T-cell (primary cell): ENCODE results near the gene UNC93A. TPM values are rescaled to one million over a fixed set of nuclear protein-coding genes. Genes with fewer than 3 reads are reported as not detected.
"Not testable (repeated sequence)": the region's sequence is repeated elsewhere in the genome, so short reads cannot be mapped to it uniquely, and the experiment has no call there.

Experiments used
- ATAC-seq, 4 experiments: fragments of 200-7000 bp in 3 of 4; fragments of 150-1000 bp in 1 of 4; cut with Tn5 transposase; replicated peaks in 1 of 4; 1 replicate in 3 of 4; 2 replicates in 1 of 4; pipeline ENCODE4 v1.10.0; 2021; ENCODE audit warnings: moderate library complexity in 3 of 4, mild to moderate bottlenecking in 2 of 4, moderate number of reproducible peaks in 1 of 4
- CTCF ChIA-PET, 2 donors: fragments of 300-600 bp; sonication (Branson Sonifier 250); formaldehyde crosslinking; loops; one replicate each; lab custom pipeline; 2022; ENCODE audit warnings: antibody characterized with exemption in 2 of 2; lab: Charles Lee
- POLR2A ChIA-PET, 2 donors: fragments of 300-600 bp; sonication (Branson Sonifier 250); formaldehyde crosslinking; loops; one replicate each; lab custom pipeline; 2022; ENCODE audit warnings: antibody characterized with exemption in 2 of 2; lab: Charles Lee
- DNase-seq, 35 experiments: peaks; one replicate each; pipeline versions ENCODE4 v3.0.0 to v3.0.0-alpha.2; 2013 to 2023
- H3K27ac ChIP-seq: one replicate; pipeline ENCODE4 v1.5.1; 2013; ENCODE audit warnings: low read length
- H3K27me3 ChIP-seq, 2 experiments: replicated peaks in 1 of 2; 1 replicate in 1 of 2; 2 replicates in 1 of 2; pipeline versions ENCODE4 v1.6.1 to v1.7.0; 2013; ENCODE audit warnings: low read length in 1 of 2, mixed read lengths in 1 of 2; ENCODE audit not compliant: control insufficient read depth in 2 of 2, insufficient read depth in 2 of 2; ENCODE audit errors: extremely low read depth in 1 of 2
- H3K36me3 ChIP-seq, 2 donors: 1 replicate in 1 of 2; 2 replicates in 1 of 2; pipeline versions ENCODE4 v1.6.1 to v1.7.0; 2013; ENCODE audit warnings: low read length in 1 of 2; ENCODE audit not compliant: control insufficient read depth in 2 of 2, insufficient read depth in 1 of 2; ENCODE audit errors: extremely low read depth in 1 of 2
- H3K4me1 ChIP-seq, 2 experiments: 1 replicate in 1 of 2; 2 replicates in 1 of 2; pipeline versions ENCODE4 v1.6.1 to v1.7.0; 2013; ENCODE audit warnings: low read length in 2 of 2, mixed read lengths in 1 of 2; ENCODE audit not compliant: insufficient read depth in 2 of 2, control insufficient read depth in 1 of 2; ENCODE audit errors: extremely low read depth in 1 of 2
- H3K4me3 ChIP-seq, 2 donors: 1 replicate in 1 of 2; 2 replicates in 1 of 2; pipeline versions ENCODE4 v1.5.1 to v1.7.0; 2013; ENCODE audit warnings: mild to moderate bottlenecking in 2 of 2, low read length in 1 of 2, moderate library complexity in 1 of 2; ENCODE audit not compliant: control insufficient read depth in 1 of 2; ENCODE audit errors: extremely low read depth in 1 of 2
- H3K9me3 ChIP-seq: 2 replicates; pipeline ENCODE4 v1.7.0; 2013
- H3K27ac Mint-ChIP-seq, 2 donors: one replicate each; pipeline ENCODE4 v1.8.0; 2020 to 2021; ENCODE audit warnings: mild to moderate bottlenecking in 2 of 2, mixed read lengths in 2 of 2
- H3K27me3 Mint-ChIP-seq, 2 donors: one replicate each; pipeline ENCODE4 v1.8.0; 2021 to 2022; ENCODE audit warnings: mixed read lengths in 2 of 2
- H3K36me3 Mint-ChIP-seq: one replicate; pipeline ENCODE4 v1.8.0; 2021; ENCODE audit warnings: mixed read lengths
- H3K4me1 Mint-ChIP-seq, 3 donors: one replicate each; pipeline ENCODE4 v1.8.0; 2020 to 2022; ENCODE audit warnings: mixed read lengths in 3 of 3, mild to moderate bottlenecking in 1 of 3
- H3K4me3 Mint-ChIP-seq, 3 donors: one replicate each; pipeline ENCODE4 v1.8.0; 2020 to 2022; ENCODE audit warnings: mild to moderate bottlenecking in 3 of 3, mixed read lengths in 3 of 3, moderate library complexity in 3 of 3
- H3K9me3 Mint-ChIP-seq, 3 donors: one replicate each; pipeline ENCODE4 v1.8.0; 2020 to 2022; ENCODE audit warnings: mixed read lengths in 3 of 3
- WGBS: methylation state at CpG from one replicate; pipeline ENCODE4 v1.1.5; 2013; ENCODE audit warnings: missing lambda C conversion rate; ENCODE audit not compliant: insufficient coverage; 5-methylcytosine and 5-hydroxymethylcytosine counted together
- total RNA-seq, 35 experiments: library from RNA in 6 of 35; stranded (reverse) in 6 of 35; fragments of 120-200 nt in 1 of 35; gene quantifications; one replicate each; pipeline versions ENCODE4 v1.2.1 to v1.2.4 and lab custom pipeline; 2013 to 2026

Gene UNC93A
- total RNA-seq, 5 donors from 2014 or later (not counting 1 experiment from before 2014, with no cell fraction given), result not detected

GRCh38 chr6:167350275-167350696 is 59.2 kb downstream of the UNC93A start:
- H3K4me1 ChIP-seq, result peaks cover 0 to 20% of the 10 kb centered on the region in 2 experiments
- POLR2A ChIA-PET, result no interaction called here
- H3K27me3 ChIP-seq, result peaks cover 0 to 12% of the 10 kb centered on the region in 2 experiments
- ATAC-seq (peak in 1 of 4 experiments; percentile 21), DNase-seq (peak in 2 of 35 experiments; percentile 5 to 43)
- no peaks in the 10 kb centered on the region for H3K36me3 Mint-ChIP-seq
- 3% methylated on average over 14 of the region's 22 CpGs for WGBS
- peak overlapping the region; percentile 86 to 92 (median 89) for H3K4me3 Mint-ChIP-seq
- peak overlapping the region; percentile 53 to 95 for H3K27ac Mint-ChIP-seq
- H3K4me3 ChIP-seq, result peak overlapping the region; percentile 60 to 78
- CTCF ChIA-PET, result no interaction called here
- no peaks in the 10 kb centered on the region for H3K9me3 ChIP-seq
- H3K27ac ChIP-seq, result no peak overlapping the region
- H3K36me3 ChIP-seq, result no peaks in the 10 kb centered on the region
- peaks cover 14 to 22% (median 18%) of the 10 kb centered on the region in 3 donors for H3K4me1 Mint-ChIP-seq
- H3K27me3 Mint-ChIP-seq, result peaks cover 2 to 5% of the 10 kb centered on the region in 2 donors
- H3K9me3 Mint-ChIP-seq, result no peaks in the 10 kb centered on the region

GRCh38 chr6:167350731-167351655 is 59.9 kb downstream of the UNC93A start:
- Histone ChIP-seq H3K4me3 (peak overlapping the region; percentile 60 to 78), H3K9me3 (no peaks in the 10 kb centered on the region), H3K4me1 (peaks cover 0 to 20% of the 10 kb centered on the region in 2 experiments), H3K36me3 (no peaks in the 10 kb centered on the region), H3K27me3 (peaks cover 0 to 14% of the 10 kb centered on the region in 2 experiments), H3K27ac (peak overlapping the region; percentile 36)
- Mint-ChIP-seq H3K4me3 (peak overlapping the region; percentile 86 to 92 (median 89)), H3K36me3 (no peaks in the 10 kb centered on the region), H3K9me3 (no peaks in the 10 kb centered on the region), H3K27me3 (peaks cover 5% of the 10 kb centered on the region in 2 donors), H3K4me1 (peaks cover 14 to 22% (median 18%) of the 10 kb centered on the region in 3 donors), H3K27ac (peak overlapping the region; percentile 84 to 95)
- ChIA-PET POLR2A (no interaction called here), CTCF (interaction anchor here (0.6 to 1.7 kb wide), 13 partner anchors 47 to 1301 kb away, joined by 3 to 8 read pairs (median 5); partner anchors contain the start of gene CCR6 (in 1 of the 2))
- WGBS, result 1% methylated on average over 56 of the region's 62 CpGs
- ATAC-seq, result peak; percentile 79 to 84 (median 82)
- DNase-seq, result peak; percentile 37 to 88 (median 72)

DNA sequence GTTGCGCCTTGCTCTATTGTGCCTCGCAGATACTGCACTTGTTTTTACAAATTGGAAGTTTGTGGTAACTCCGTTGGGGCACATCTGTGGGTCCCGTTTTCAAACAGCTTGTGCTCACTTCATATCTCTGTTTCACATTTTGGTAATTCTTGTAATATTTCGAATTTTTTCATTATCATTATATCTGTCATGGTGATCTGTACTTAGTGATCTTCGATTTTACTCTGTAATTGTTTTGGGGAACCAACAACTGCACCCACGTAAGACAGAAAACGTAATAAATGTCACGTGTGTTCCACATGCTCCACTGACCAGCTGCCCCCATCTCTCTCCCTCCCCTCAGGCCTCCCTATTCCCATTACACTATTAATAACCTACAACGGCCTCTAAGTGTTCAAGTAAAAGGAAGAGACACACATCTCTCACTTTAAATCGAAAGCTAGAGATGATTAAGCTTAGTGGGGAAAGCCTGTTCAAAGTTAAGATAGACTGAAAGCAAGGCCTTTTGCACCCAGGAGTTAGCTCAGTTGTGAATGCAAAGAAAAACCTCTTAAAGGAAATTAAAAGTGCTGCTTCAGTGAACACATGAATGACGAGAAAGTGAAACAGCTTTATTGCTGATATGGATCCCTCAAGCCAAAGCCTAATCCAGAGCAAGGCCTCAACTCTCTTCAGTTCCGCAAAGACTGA is 60.7 kb downstream of the UNC93A start:
- CTCF ChIA-PET, result interaction anchor here in 1 of 2 donors (0.6 to 1.7 kb wide), 4 partner anchors 141 to 822 kb away, joined by 4 to 6 read pairs (median 4); partner anchors contain the start of gene CCR6
- 15% methylated on average over 4 of the region's 13 CpGs for WGBS

DNA sequence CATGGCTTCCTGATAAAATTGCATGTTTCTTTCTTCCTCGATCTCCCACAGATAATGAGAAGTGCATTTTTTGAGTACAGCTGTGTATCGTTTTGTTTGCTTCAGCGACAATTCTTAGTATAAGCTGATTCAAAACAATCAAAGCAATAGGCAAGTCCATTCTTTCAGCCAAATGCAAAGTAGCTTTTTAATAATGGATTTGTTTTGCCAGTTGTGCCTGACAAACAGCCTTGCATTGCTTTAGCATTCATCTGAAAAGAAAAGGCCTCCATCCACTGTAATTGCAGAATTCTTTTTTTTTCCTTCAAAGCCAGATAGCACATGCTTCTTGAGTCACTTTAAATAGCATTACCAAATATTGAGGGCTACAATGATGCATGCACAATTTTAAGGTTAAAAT is 65.8 kb downstream of the UNC93A start:
- H3K9me3 ChIP-seq, result no peaks in the 10 kb centered on the region
- peaks cover 4 to 10% of the 10 kb centered on the region in 2 donors for H3K27me3 Mint-ChIP-seq
- H3K4me3 ChIP-seq, result no peak overlapping the region
- H3K4me1 ChIP-seq, result peaks cover 0 to under 1% of the 10 kb centered on the region in 2 experiments
- no peaks in the 10 kb centered on the region for H3K9me3 Mint-ChIP-seq
- H3K4me1 Mint-ChIP-seq, result peaks cover under 1 to 2% (median 2%) of the 10 kb centered on the region in 3 donors
- H3K27ac Mint-ChIP-seq, result no peak overlapping the region
- H3K27ac ChIP-seq, result no peak overlapping the region
- peaks cover 0 to 14% of the 10 kb centered on the region in 2 experiments for H3K27me3 ChIP-seq
- DNase-seq, result no peak
- ChIA-PET POLR2A (no interaction called here), CTCF (no interaction called here)
- WGBS, result no CpG with 5 or more reads among the region's 3 CpGs
- no peaks in the 10 kb centered on the region for H3K36me3 ChIP-seq
- no peak for ATAC-seq
- no peaks in the 10 kb centered on the region for H3K36me3 Mint-ChIP-seq
- no peak overlapping the region for H3K4me3 Mint-ChIP-seq

More for the DNA sequence above, 60.7 kb downstream of the UNC93A start:
- Histone ChIP-seq H3K9me3 (no peaks in the 10 kb centered on the region), H3K4me3 (peak overlapping the region; percentile 60 to 78), H3K4me1 (peaks cover 0 to 20% of the 10 kb centered on the region in 2 experiments), H3K36me3 (no peaks in the 10 kb centered on the region), H3K27ac (peak overlapping the region; percentile 36), H3K27me3 (peaks cover 0 to 16% of the 10 kb centered on the region in 2 experiments)
- ATAC-seq (no peak), DNase-seq (no peak)
- peak overlapping the region; percentile 86 to 92 (median 89) for H3K4me3 Mint-ChIP-seq
- H3K27ac Mint-ChIP-seq, result peak overlapping the region; percentile 84 to 86
- no peaks in the 10 kb centered on the region for H3K36me3 Mint-ChIP-seq
- no peaks in the 10 kb centered on the region for H3K9me3 Mint-ChIP-seq
- H3K27me3 Mint-ChIP-seq, result peaks cover 3 to 8% of the 10 kb centered on the region in 2 donors
- H3K4me1 Mint-ChIP-seq, result peaks cover 14 to 22% (median 18%) of the 10 kb centered on the region in 3 donors
- POLR2A ChIA-PET, result interaction anchor here in 1 of 2 donors (0.5 kb wide), 1 partner anchor 477 kb away, joined by 6 read pairs; no protein-coding TSS in a partner anchor

- H3K4me1 ChIP-seq, ATAC-seq, CTCF ChIA-PET, H3K4me1 Mint-ChIP-seq, H3K4me3 ChIP-seq, H3K27ac ChIP-seq, H3K9me3 ChIP-seq, H3K9me3 Mint-ChIP-seq, H3K36me3 Mint-ChIP-seq, H3K4me3 Mint-ChIP-seq, POLR2A ChIA-PET, H3K36me3 ChIP-seq, H3K27ac Mint-ChIP-seq, DNase-seq: not testable (repeated sequence)
- peaks cover 0 to 17% of the 10 kb centered on the region in 2 experiments for H3K27me3 ChIP-seq
- WGBS, result no CpG with 5 or more reads among the region's 11 CpGs
- H3K27me3 Mint-ChIP-seq, result peaks cover 4 to 12% of the 10 kb centered on the region in 2 donors
These were observed 67.3 kb downstream of the UNC93A start for GRCh38 chr6:167358394-167358793.

- DNase-seq, H3K4me3 Mint-ChIP-seq, H3K4me1 ChIP-seq, CTCF ChIA-PET, H3K36me3 ChIP-seq, H3K9me3 Mint-ChIP-seq, H3K9me3 ChIP-seq, H3K4me3 ChIP-seq, ATAC-seq, H3K27ac ChIP-seq, H3K4me1 Mint-ChIP-seq, H3K36me3 Mint-ChIP-seq, POLR2A ChIA-PET, H3K27ac Mint-ChIP-seq, H3K27me3 ChIP-seq: not testable (repeated sequence)
- H3K27me3 Mint-ChIP-seq, result peaks cover 4 to 15% of the 10 kb centered on the region in 2 donors
- WGBS, result 60% methylated on average over 1 of the region's 1 CpG
These were observed 70.1 kb downstream of the UNC93A start for GRCh38 chr6:167361170-167361569.
